SK-N-SH treated with all-trans-retinoic acid at 6 μM for 48 hours (cell line): ENCODE data around the gene ACE2.

Source experiments
- ATAC-seq: fragments of 200-7000 bp; cut with Tn5 transposase; 3 replicates; pipeline ENCODE4 v1.9.1; 2020; ENCODE audit warnings: mild to moderate bottlenecking, moderate library complexity
- ARNTL ChIP-seq: fragments of 450-650 bp; formaldehyde crosslinking; IDR thresholded peaks from 2 replicates; pipeline ENCODE4 v1.5.0; 2020; ENCODE audit warnings: low read depth, mild to moderate bottlenecking, moderate library complexity, borderline replicate concordance
- BACH2 ChIP-seq: fragments of 250-450 bp; sonication (Bioruptor Pico); IDR thresholded peaks from 2 replicates; pipeline ENCODE4 v1.9.0; 2021; ENCODE audit warnings: mild to moderate bottlenecking, borderline replicate concordance
- CREB5 ChIP-seq: fragments of 250-450 bp; sonication (Bioruptor Pico); IDR thresholded peaks from 2 replicates; pipeline ENCODE4 v1.5.1; 2020; ENCODE audit warnings: low read depth, mild to moderate bottlenecking, moderate library complexity
- CSDC2 ChIP-seq: fragments of 250-450 bp; sonication (Bioruptor Pico); IDR thresholded peaks from 2 replicates; pipeline ENCODE4 v1.5.0; 2020; ENCODE audit warnings: mild to moderate bottlenecking, moderate library complexity
- CSRNP3 ChIP-seq: fragments of 250-450 bp; sonication (Bioruptor Pico); IDR thresholded peaks from 2 replicates; pipeline ENCODE4 v1.5.1; 2021; ENCODE audit warnings: mild to moderate bottlenecking, moderate library complexity
- ESRRG ChIP-seq: fragments of 250-450 bp; sonication (Bioruptor Pico); IDR thresholded peaks from 2 replicates; pipeline ENCODE4 v1.6.1; 2021; ENCODE audit warnings: mild to moderate bottlenecking
- GLIS3 ChIP-seq: fragments of 250-450 bp; sonication (Bioruptor Pico); IDR thresholded peaks from 2 replicates; pipeline ENCODE4 v1.5.0; 2020; ENCODE audit warnings: mild to moderate bottlenecking, moderate library complexity
- ISL1 ChIP-seq: fragments of 250-450 bp; sonication (Bioruptor Pico); IDR thresholded peaks from 2 replicates; pipeline ENCODE4 v2.1.2; 2022; ENCODE audit warnings: mild to moderate bottlenecking, moderate library complexity
- OSR1 ChIP-seq: fragments of 250-450 bp; sonication (Bioruptor Pico); IDR thresholded peaks from 2 replicates; pipeline ENCODE4 v1.8.0; 2022; ENCODE audit warnings: moderate library complexity, mild to moderate bottlenecking, inconsistent platforms
- PPARA ChIP-seq: fragments of 250-450 bp; sonication (Bioruptor Pico); IDR thresholded peaks from 2 replicates; pipeline ENCODE4 v1.5.0; 2020; ENCODE audit warnings: mild to moderate bottlenecking, borderline replicate concordance
- RARB ChIP-seq: fragments of 250-450 bp; sonication (Bioruptor Pico); IDR thresholded peaks from 2 replicates; pipeline ENCODE4 v1.8.0; 2021; ENCODE audit warnings: mild to moderate bottlenecking, moderate library complexity
- SNAI2 ChIP-seq: fragments of 250-450 bp; sonication (Bioruptor Pico); IDR thresholded peaks from 2 replicates; pipeline ENCODE4 v1.5.0; 2020; ENCODE audit warnings: mild to moderate bottlenecking, moderate library complexity
- TCF4 ChIP-seq: fragments of 250-450 bp; sonication (Bioruptor Pico); IDR thresholded peaks from 2 replicates; pipeline ENCODE4 v1.8.0; 2021; ENCODE audit warnings: mild to moderate bottlenecking, moderate library complexity, borderline replicate concordance
- TOX ChIP-seq: fragments of 250-450 bp; sonication (Bioruptor Pico); IDR thresholded peaks from 2 replicates; pipeline ENCODE4 v1.8.0; 2021; ENCODE audit warnings: mild to moderate bottlenecking, moderate library complexity, borderline replicate concordance
- TSHZ2 ChIP-seq: fragments of 250-450 bp; sonication (Bioruptor Pico); IDR thresholded peaks from 2 replicates; pipeline ENCODE4 v1.5.0; 2020; ENCODE audit warnings: mild to moderate bottlenecking, moderate library complexity
- ZC3H10 ChIP-seq: fragments of 250-450 bp; sonication (Bioruptor Pico); IDR thresholded peaks from 2 replicates; pipeline ENCODE4 v1.5.1; 2021; ENCODE audit warnings: mild to moderate bottlenecking, moderate library complexity
- ZFP30 ChIP-seq: fragments of 450-650 bp; formaldehyde crosslinking; IDR thresholded peaks from 2 replicates; pipeline ENCODE4 v1.5.0; 2022; ENCODE audit warnings: mild to moderate bottlenecking, moderate library complexity
- ZNF565 ChIP-seq: fragments of 450-650 bp; formaldehyde crosslinking; conservative IDR thresholded peaks from 2 replicates; pipeline ENCODE4 v1.5.0; 2020; ENCODE audit warnings: low read depth, mild to moderate bottlenecking, moderate library complexity
- ZNF70 ChIP-seq: fragments of 450-650 bp; formaldehyde crosslinking; IDR thresholded peaks from 2 replicates; pipeline ENCODE4 v1.5.0; 2020; ENCODE audit warnings: mild to moderate bottlenecking, moderate library complexity
- ZNF8 ChIP-seq: fragments of 450-650 bp; formaldehyde crosslinking; IDR thresholded peaks from 2 replicates; pipeline ENCODE4 v1.5.0; 2020; ENCODE audit warnings: mild to moderate bottlenecking, moderate library complexity
- TF ChIP-seq, protein P1 (sequence below): fragments of 250-450 bp; sonication (Bioruptor Pico); IDR thresholded peaks from 2 replicates; pipeline ENCODE4 v1.8.0; 2020; ENCODE audit warnings: mild to moderate bottlenecking, moderate library complexity, borderline replicate concordance

ACE2 gene

GRCh38 chrX:15579778-15580747 is 20.7 kb downstream of the ACE2 start (continued):
- no peak for TF ChIP-seq TSHZ2 (CRISPR knock-in tag)
- TF ChIP-seq CSDC2 (CRISPR knock-in tag), result no peak
- TF ChIP-seq SNAI2 (CRISPR knock-in tag), result no peak
- TF ChIP-seq RARB (CRISPR knock-in tag), result no peak

DNA sequence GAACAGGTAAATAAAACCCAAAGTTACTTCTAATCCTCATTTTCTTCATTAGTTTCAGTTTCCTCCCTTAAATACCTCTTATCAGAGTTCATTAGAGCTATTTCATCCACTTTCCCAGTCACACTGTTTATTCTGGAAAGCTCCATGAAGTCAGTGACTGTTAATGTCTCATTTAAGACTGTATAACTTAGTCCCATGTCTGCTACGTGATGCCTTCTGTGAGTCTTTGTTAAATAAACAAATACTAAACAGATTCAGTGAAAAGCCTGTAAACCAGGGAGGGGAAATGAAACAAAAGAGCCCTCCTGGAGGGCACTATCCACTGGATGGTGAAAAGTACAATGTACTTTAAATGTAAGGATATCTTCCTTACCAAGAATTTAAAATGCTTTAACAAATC is 24.7 kb downstream of the ACE2 start:
- TF ChIP-seq PPARA (CRISPR knock-in tag) (no peak), TCF4 (CRISPR knock-in tag) (no peak), ESRRG (no peak), CSRNP3 (CRISPR knock-in tag) (no peak), ZNF565 (no peak), TOX (no peak), ISL1 (no peak), CREB5 (CRISPR knock-in tag) (no peak), ZNF70 (no peak), CSDC2 (CRISPR knock-in tag) (no peak), BACH2 (CRISPR knock-in tag) (no peak), ZNF8 (CRISPR knock-in tag) (no peak)
- TF ChIP-seq, protein P1, sequence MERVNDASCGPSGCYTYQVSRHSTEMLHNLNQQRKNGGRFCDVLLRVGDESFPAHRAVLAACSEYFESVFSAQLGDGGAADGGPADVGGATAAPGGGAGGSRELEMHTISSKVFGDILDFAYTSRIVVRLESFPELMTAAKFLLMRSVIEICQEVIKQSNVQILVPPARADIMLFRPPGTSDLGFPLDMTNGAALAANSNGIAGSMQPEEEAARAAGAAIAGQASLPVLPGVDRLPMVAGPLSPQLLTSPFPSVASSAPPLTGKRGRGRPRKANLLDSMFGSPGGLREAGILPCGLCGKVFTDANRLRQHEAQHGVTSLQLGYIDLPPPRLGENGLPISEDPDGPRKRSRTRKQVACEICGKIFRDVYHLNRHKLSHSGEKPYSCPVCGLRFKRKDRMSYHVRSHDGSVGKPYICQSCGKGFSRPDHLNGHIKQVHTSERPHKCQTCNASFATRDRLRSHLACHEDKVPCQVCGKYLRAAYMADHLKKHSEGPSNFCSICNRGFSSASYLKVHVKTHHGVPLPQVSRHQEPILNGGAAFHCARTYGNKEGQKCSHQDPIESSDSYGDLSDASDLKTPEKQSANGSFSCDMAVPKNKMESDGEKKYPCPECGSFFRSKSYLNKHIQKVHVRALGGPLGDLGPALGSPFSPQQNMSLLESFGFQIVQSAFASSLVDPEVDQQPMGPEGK (CRISPR knock-in tag), result no peak
- TF ChIP-seq, all 23 proteins: peak for 0
- no peak for ATAC-seq

DNA sequence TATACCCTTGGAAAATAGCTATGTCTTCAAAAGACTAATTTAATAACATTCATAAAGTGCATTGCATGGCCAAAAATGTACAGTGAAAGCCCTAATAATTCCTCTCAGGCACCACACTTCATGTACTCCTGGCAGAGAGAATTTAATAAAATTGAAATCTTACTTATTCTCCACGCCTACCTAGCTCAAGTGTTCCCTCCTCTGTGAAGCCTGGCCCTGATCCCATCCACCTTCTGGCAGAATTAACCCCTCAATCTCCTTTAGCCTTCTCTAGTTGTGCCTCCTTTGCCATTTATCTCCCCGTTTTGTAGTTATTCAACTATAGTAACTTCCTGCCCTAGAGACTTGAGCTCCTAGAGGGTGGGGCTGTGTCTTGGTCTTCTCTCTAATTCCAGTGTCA is 26.7 kb downstream of the ACE2 start:
- ATAC-seq, result no peak
- no peak for TF ChIP-seq ISL1
- TF ChIP-seq OSR1, result no peak
- no peak for TF ChIP-seq ZC3H10 (CRISPR knock-in tag)
- no peak for TF ChIP-seq CSRNP3 (CRISPR knock-in tag)
- no peak for TF ChIP-seq ZFP30 (CRISPR knock-in tag)
- TF ChIP-seq TSHZ2 (CRISPR knock-in tag), result no peak
- TF ChIP-seq TCF4 (CRISPR knock-in tag), result no peak
- TF ChIP-seq GLIS3 (CRISPR knock-in tag), result no peak
- no peak for TF ChIP-seq RARB (CRISPR knock-in tag)
- no peak for TF ChIP-seq ARNTL
- no peak for TF ChIP-seq ZNF8 (CRISPR knock-in tag)
- no peak for TF ChIP-seq PPARA (CRISPR knock-in tag)
- no peak for TF ChIP-seq CSDC2 (CRISPR knock-in tag)
- TF ChIP-seq SNAI2 (CRISPR knock-in tag), result no peak
- TF ChIP-seq ZNF70, result no peak
- no peak for TF ChIP-seq ZNF565
- no peak for TF ChIP-seq BACH2 (CRISPR knock-in tag)
- TF ChIP-seq, protein P1 (CRISPR knock-in tag), result no peak
- TF ChIP-seq, all 23 proteins: peak for 0
